Measurements from ENCODE around the gene ATG9B. TPM values are rescaled to one million over a fixed set of nuclear protein-coding genes. Genes with fewer than 3 reads are reported as not detected.
A peak's percentile ranks its signal among the peaks of the same experiment; 100 is the strongest.

The ATG9B gene
- total and polyA plus RNA-seq, 2 donors (not counting 1 experiment from before 2014, with no cell fraction given), result under 0.01 to 0.03 TPM

DNA sequence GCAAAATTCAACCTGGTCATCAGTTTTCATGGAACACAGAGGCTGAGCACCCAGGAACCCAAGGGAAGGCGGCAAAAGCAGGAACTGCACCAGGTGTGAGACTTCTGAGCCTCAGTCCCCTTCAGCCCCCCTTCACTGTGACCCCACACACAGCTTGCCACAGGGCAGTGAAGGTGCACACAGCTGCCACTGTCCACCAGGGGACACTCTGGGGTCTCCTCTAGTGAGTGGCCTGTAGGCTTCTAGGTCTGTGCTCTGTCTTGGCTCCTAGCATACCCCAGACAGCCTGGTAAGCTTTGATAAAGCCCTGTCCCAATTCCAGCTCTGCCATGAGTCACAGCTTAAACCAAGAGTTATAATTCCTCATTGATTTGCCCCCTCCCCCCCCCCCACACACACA, 58.3 kb downstream of the ATG9B start:
- no peaks in the 10 kb centered on the region for H3K9me3 ChIP-seq (ENCODE audit: control insufficient read depth, insufficient read depth, low read depth, low read length)
- H3K4me3 ChIP-seq (replicated peaks in 1 of 4; ENCODE audit: control extremely low read depth in 1 of 4, insufficient read depth in 1 of 4, low read depth in 3 of 4, low read length in 4 of 4), result no peak overlapping the region
- H3K27me3 ChIP-seq (ENCODE audit: control insufficient read depth, insufficient read depth, low read length), result peaks cover 20% of the 10 kb centered on the region
- no peaks in the 10 kb centered on the region for H3K79me2 ChIP-seq (ENCODE audit: control insufficient read depth, insufficient read depth, low read length)
- no peak overlapping the region for H3K27ac ChIP-seq (ENCODE audit: insufficient read depth, low read length)
- TF ChIP-seq EZH2 (IDR thresholded peaks at IDR 0.05; ENCODE audit: low read length, missing control alignments) (no peak), CTCF (conservative IDR thresholded peaks at IDR 0.05 in 1 of 2, IDR thresholded peaks at IDR 0.05 in 1 of 2; ENCODE audit: low read depth in 1 of 2, low read length in 2 of 2) (peak in 1 of 2 donors; percentile 19)
- H2AFZ ChIP-seq (ENCODE audit: low read length), result no peak overlapping the region
- no peaks in the 10 kb centered on the region for H4K20me1 ChIP-seq (ENCODE audit: control insufficient read depth, extremely low read depth, insufficient read depth, low read length)
- no peak for DNase-seq (ENCODE audit: low read depth in 2 of 2)
- H3K4me1 ChIP-seq (ENCODE audit: control insufficient read depth, extremely low read depth, insufficient read depth, low read length), result peaks cover 3% of the 10 kb centered on the region
- no peak overlapping the region for H3K4me2 ChIP-seq (ENCODE audit: extremely low read depth, insufficient read depth, low read length)
- no peak overlapping the region for H3K9ac ChIP-seq (ENCODE audit: insufficient read depth, low read length)
- H3K36me3 ChIP-seq (ENCODE audit: control insufficient read depth, insufficient read depth, low read length), result no peaks in the 10 kb centered on the region

GRCh38 chr7:150965273-150965830, 58.9 kb downstream of the ATG9B start:
- Histone ChIP-seq H4K20me1 (ENCODE audit: control insufficient read depth, extremely low read depth, insufficient read depth, low read length) (no peaks in the 10 kb centered on the region), H3K9ac (ENCODE audit: insufficient read depth, low read length) (no peak overlapping the region), H3K4me1 (ENCODE audit: control insufficient read depth, extremely low read depth, insufficient read depth, low read length) (peaks cover 3% of the 10 kb centered on the region), H3K4me2 (ENCODE audit: extremely low read depth, insufficient read depth, low read length) (no peak overlapping the region), H3K4me3 (replicated peaks in 1 of 4; ENCODE audit: control extremely low read depth in 1 of 4, insufficient read depth in 1 of 4, low read depth in 3 of 4, low read length in 4 of 4) (no peak overlapping the region), H3K36me3 (ENCODE audit: control insufficient read depth, insufficient read depth, low read length) (no peaks in the 10 kb centered on the region), H3K79me2 (ENCODE audit: control insufficient read depth, insufficient read depth, low read length) (no peaks in the 10 kb centered on the region), H3K27me3 (ENCODE audit: control insufficient read depth, insufficient read depth, low read length) (peaks cover 14% of the 10 kb centered on the region), H3K27ac (ENCODE audit: insufficient read depth, low read length) (no peak overlapping the region), H2AFZ (ENCODE audit: low read length) (no peak overlapping the region), H3K9me3 (ENCODE audit: control insufficient read depth, insufficient read depth, low read depth, low read length) (no peaks in the 10 kb centered on the region)
- no peak for TF ChIP-seq EZH2 (IDR thresholded peaks at IDR 0.05; ENCODE audit: low read length, missing control alignments)
- no peak for TF ChIP-seq CTCF (conservative IDR thresholded peaks at IDR 0.05 in 1 of 2, IDR thresholded peaks at IDR 0.05 in 1 of 2; ENCODE audit: low read depth in 1 of 2, low read length in 2 of 2)
- DNase-seq (ENCODE audit: low read depth in 2 of 2), result no peak

Other genes with a start within 250 kb of the ATG9B start
- 26.8 and 95.3 TPM in 2 replicates for gene TMEM176B, start 224.1 kb downstream of the ATG9B start, total RNA-seq
- 0.78 and 1.1 TPM in 2 replicates for gene TMEM176B, start 224.1 kb downstream of the ATG9B start, polyA plus RNA-seq
- gene TMEM176A, start 223.7 kb downstream of the ATG9B start, total RNA-seq, result 14.2 and 61.1 TPM in 2 replicates
- 0.12 and 0.38 TPM in 2 replicates for gene TMEM176A, start 223.7 kb downstream of the ATG9B start, polyA plus RNA-seq
- not detected in 2 replicates for gene AOC1, start 172.0 kb downstream of the ATG9B start, total RNA-seq
- not detected in 2 replicates for gene AOC1, start 172.0 kb downstream of the ATG9B start, polyA plus RNA-seq
- gene KCNH2, start 46.2 kb downstream of the ATG9B start, total RNA-seq, result 6.1 and 6.2 TPM in 2 replicates
- gene KCNH2, start 46.2 kb downstream of the ATG9B start, polyA plus RNA-seq, result 0.15 and 0.20 TPM in 2 replicates
- gene NOS3, start 33.5 kb downstream of the ATG9B start, total RNA-seq, result 0.50 and 0.77 TPM in 2 replicates
- 0.12 and 0.38 TPM in 2 replicates for gene NOS3, start 33.5 kb downstream of the ATG9B start, polyA plus RNA-seq
- 16.4 and 20.0 TPM in 2 replicates for gene ABCB8, start 4.0 kb upstream of the ATG9B start, total RNA-seq
- 12.1 and 14.5 TPM in 2 replicates for gene ABCB8, start 4.0 kb upstream of the ATG9B start, polyA plus RNA-seq
- gene ASIC3, start 24.0 kb upstream of the ATG9B start, total RNA-seq, result under 0.01 and 0.17 TPM in 2 replicates
- gene ASIC3, start 24.0 kb upstream of the ATG9B start, polyA plus RNA-seq, result 0.05 and 0.07 TPM in 2 replicates
- gene CDK5, start 33.4 kb upstream of the ATG9B start, total RNA-seq, result 25.9 and 27.7 TPM in 2 replicates
- 15.1 and 24.7 TPM in 2 replicates for gene CDK5, start 33.4 kb upstream of the ATG9B start, polyA plus RNA-seq
- gene SLC4A2, start 35.1 kb upstream of the ATG9B start, total RNA-seq, result 56.0 and 61.8 TPM in 2 replicates
- 30.5 and 54.1 TPM in 2 replicates for gene SLC4A2, start 35.1 kb upstream of the ATG9B start, polyA plus RNA-seq
- gene FASTK, start 56.3 kb upstream of the ATG9B start, total RNA-seq, result 64.7 and 69.5 TPM in 2 replicates
- 33.8 and 34.1 TPM in 2 replicates for gene FASTK, start 56.3 kb upstream of the ATG9B start, polyA plus RNA-seq
- gene TMUB1, start 59.0 kb upstream of the ATG9B start, total RNA-seq, result 14.1 and 20.3 TPM in 2 replicates
- 11.9 and 17.1 TPM in 2 replicates for gene TMUB1, start 59.0 kb upstream of the ATG9B start, polyA plus RNA-seq
- 34.2 and 44.9 TPM in 2 replicates for gene AGAP3, start 62.0 kb upstream of the ATG9B start, total RNA-seq
- gene AGAP3, start 62.0 kb upstream of the ATG9B start, polyA plus RNA-seq, result 32.9 and 33.5 TPM in 2 replicates
- not detected in 2 replicates for gene GBX1, start 143.2 kb upstream of the ATG9B start, total RNA-seq
- not detected in 2 replicates for gene GBX1, start 143.2 kb upstream of the ATG9B start, polyA plus RNA-seq
- gene ASB10, start 162.8 kb upstream of the ATG9B start, total RNA-seq, result not detected in 2 replicates
- not detected in 2 replicates for gene ASB10, start 162.8 kb upstream of the ATG9B start, polyA plus RNA-seq
- not detected in 2 replicates for gene H2BK1, start 186.0 kb upstream of the ATG9B start, total RNA-seq
- not detected in 2 replicates for gene H2BK1, start 186.0 kb upstream of the ATG9B start, polyA plus RNA-seq
- gene ABCF2, start 202.7 kb upstream of the ATG9B start, total RNA-seq, result 46.4 and 46.7 TPM in 2 replicates
- gene ABCF2, start 202.7 kb upstream of the ATG9B start, polyA plus RNA-seq, result 41.6 and 66.1 TPM in 2 replicates
- gene CHPF2, start 208.0 kb upstream of the ATG9B start, total RNA-seq, result 33.9 and 46.7 TPM in 2 replicates
- gene CHPF2, start 208.0 kb upstream of the ATG9B start, polyA plus RNA-seq, result 33.6 and 42.5 TPM in 2 replicates
- 23.8 and 27.0 TPM in 2 replicates for gene SMARCD3, start 224.2 kb upstream of the ATG9B start, total RNA-seq
- 30.7 and 30.9 TPM in 2 replicates for gene SMARCD3, start 224.2 kb upstream of the ATG9B start, polyA plus RNA-seq

Data from fibroblast of lung (primary cell).